Left lung (tissue), 10 donors: ENCODE data around the gene PIM3. TPM values are rescaled to one million over a fixed set of nuclear protein-coding genes. Genes with fewer than 3 reads are reported as not detected.
A peak's percentile ranks its signal among the peaks of the same experiment; 100 is the strongest.

Experiments
- ATAC-seq: fragments of 200-7000 bp; cut with Tn5 transposase; one replicate; pipeline ENCODE4 v1.9.1; 2020; ENCODE audit warnings: moderate library complexity
- DNase-seq, 4 donors: peaks; one replicate each; pipeline ENCODE4 v3.0.0-alpha.2; 2013 to 2020
- H3K27ac ChIP-seq, 2 donors: fragments of 200-600 bp; sonication (generic) in 1 of 2; one replicate each; pipeline versions ENCODE4 v1.5.0 to v1.8.0; 2020 to 2021
- H3K27me3 ChIP-seq, 2 donors: fragments of 200-600 bp; sonication (generic) in 1 of 2; one replicate each; pipeline versions ENCODE4 v1.5.0 to v1.8.0; 2020 to 2021
- H3K36me3 ChIP-seq, 2 donors: fragments of 200-600 bp; sonication (generic) in 1 of 2; one replicate each; pipeline versions ENCODE4 v1.5.0 to v1.8.0; 2020 to 2021
- H3K4me1 ChIP-seq, 2 donors: fragments of 200-600 bp; one replicate each; pipeline ENCODE4 v1.8.0; 2021
- H3K4me3 ChIP-seq, 2 donors: fragments of 200-600 bp; sonication (generic) in 1 of 2; one replicate each; pipeline versions ENCODE4 v1.5.0 to v1.8.0; 2020 to 2021; ENCODE audit warnings: mild to moderate bottlenecking in 1 of 2
- H3K9me3 ChIP-seq, 2 donors: fragments of 200-600 bp; sonication (generic) in 1 of 2; one replicate each; pipeline versions ENCODE4 v1.5.0 to v1.8.0; 2020 to 2021
- CTCF ChIP-seq, 2 donors: fragments of 200-600 bp; sonication (generic) in 1 of 2; IDR thresholded peaks; one replicate each; pipeline versions ENCODE4 v1.5.0 to v1.8.0; 2021; ENCODE audit warnings: antibody characterized with exemption in 2 of 2
- intact Hi-C, 2 donors: fragments of 100-400 bp; cut with DNase I; formaldehyde crosslinking; loops; one replicate each; pipeline versions ENCODE4 v1.11.2 to v1.14.2; 2022
- polyA plus RNA-seq, 6 donors: library from polyadenylated mRNA; unstranded; fragments of 120-200 nt; gene quantifications; one replicate each; pipeline ENCODE4 v1.2.1, GENCODE V29; 2013; ENCODE audit not compliant: insufficient read length in 6 of 6
- total RNA-seq, 2 donors: library from RNA; stranded (reverse); fragmentation: NEBNext Ultra II Directional; extraction: Animal tissue kit (Norgen Biotek cat#: 25700); gene quantifications; one replicate each; pipeline ENCODE4 v1.2.1, GENCODE V29; 2021
- donor health status: DM: no; HTN: yes; CAD: no.
- donor health status: DM: no; HTN: no; CAD: no.

Gene PIM3
- total and polyA plus RNA-seq, 8 donors: 21.3 to 129 (median 32.1) TPM

- intact Hi-C loops: loop anchor here in 1 of 2 donors (2.0 to 10.0 kb wide), 3 partner anchors 55 to 135 kb away; no protein-coding TSS in a partner anchor
- Histone ChIP-seq H3K36me3 (peaks cover 0 to 20% of the 10 kb centered on the region in 2 donors), H3K4me3 (no peak overlapping the region), H3K27me3 (peaks cover 0 to 9% of the 10 kb centered on the region in 2 donors), H3K27ac (peak overlapping the region in 1 of 2 donors; percentile 81), H3K9me3 (no peaks in the 10 kb centered on the region), H3K4me1 (peaks cover 32 to 70% of the 10 kb centered on the region in 2 donors)
- no peak for TF ChIP-seq CTCF (IDR thresholded peaks at IDR 0.05)
- no peak for DNase-seq
- ATAC-seq: no peak
Observed at GRCh38 chr22:49929994-49930575, 30.5 kb upstream of the PIM3 start.

GRCh38 chr22:49930596-49931412 lies 29.8 kb upstream of the PIM3 start:
- Histone ChIP-seq H3K36me3 (peaks cover 0 to 13% of the 10 kb centered on the region in 2 donors), H3K4me3 (no peak overlapping the region), H3K4me1 (peaks cover 32 to 63% of the 10 kb centered on the region in 2 donors), H3K27ac (peak overlapping the region; percentile 10 to 81), H3K9me3 (no peaks in the 10 kb centered on the region), H3K27me3 (peaks cover 0 to 9% of the 10 kb centered on the region in 2 donors)
- ATAC-seq (peak; percentile 70), DNase-seq (peak in 2 of 4 donors; percentile 81 to 84)
- intact Hi-C loops: no loop called here
- TF ChIP-seq CTCF (IDR thresholded peaks at IDR 0.05): peak; percentile 65 to 66

GRCh38 chr22:49933236-49934159 lies 27.1 kb upstream of the PIM3 start:
- H3K4me1 ChIP-seq: peaks cover 37 to 84% of the 10 kb centered on the region in 2 donors
- peaks cover 0 to 9% of the 10 kb centered on the region in 2 donors for H3K27me3 ChIP-seq
- no peak for ATAC-seq
- TF ChIP-seq CTCF (IDR thresholded peaks at IDR 0.05): no peak
- no peaks in the 10 kb centered on the region for H3K9me3 ChIP-seq
- H3K4me3 ChIP-seq: peak overlapping the region in 1 of 2 donors; percentile 71
- peak overlapping the region; percentile 95 to 99 for H3K27ac ChIP-seq
- DNase-seq: no peak
- H3K36me3 ChIP-seq: no peaks in the 10 kb centered on the region
- intact Hi-C loops: no loop called here

GRCh38 chr22:49934160-49934890 lies 26.2 kb upstream of the PIM3 start:
- no peaks in the 10 kb centered on the region for H3K36me3 ChIP-seq
- H3K4me3 ChIP-seq: peak overlapping the region; percentile 47 to 71
- DNase-seq: peak in 2 of 4 donors; percentile 89 to 94
- intact Hi-C loops: no loop called here
- ATAC-seq: peak; percentile 46
- TF ChIP-seq CTCF (IDR thresholded peaks at IDR 0.05): no peak
- H3K27ac ChIP-seq: peak overlapping the region; percentile 95 to 99
- peaks cover 0 to under 1% of the 10 kb centered on the region in 2 donors for H3K27me3 ChIP-seq
- peaks cover 37 to 89% of the 10 kb centered on the region in 2 donors for H3K4me1 ChIP-seq
- no peaks in the 10 kb centered on the region for H3K9me3 ChIP-seq
